ENCODE results near the gene VPS13C. TPM values are rescaled to one million over a fixed set of nuclear protein-coding genes. Genes with fewer than 3 reads are reported as not detected.

The VPS13C gene
- total RNA-seq, 1 donor from 2014 or later = 51.6 TPM

GRCh38 chr15:62069551-62069950 lies 9.3 kb upstream of the VPS13C start:
- TF ChIP-seq EZH2phosphoT487 (IDR thresholded peaks at IDR 0.05) (no peak), EZH2 (IDR thresholded peaks at IDR 0.05) (no peak)
- TF ChIP-seq, protein P1, sequence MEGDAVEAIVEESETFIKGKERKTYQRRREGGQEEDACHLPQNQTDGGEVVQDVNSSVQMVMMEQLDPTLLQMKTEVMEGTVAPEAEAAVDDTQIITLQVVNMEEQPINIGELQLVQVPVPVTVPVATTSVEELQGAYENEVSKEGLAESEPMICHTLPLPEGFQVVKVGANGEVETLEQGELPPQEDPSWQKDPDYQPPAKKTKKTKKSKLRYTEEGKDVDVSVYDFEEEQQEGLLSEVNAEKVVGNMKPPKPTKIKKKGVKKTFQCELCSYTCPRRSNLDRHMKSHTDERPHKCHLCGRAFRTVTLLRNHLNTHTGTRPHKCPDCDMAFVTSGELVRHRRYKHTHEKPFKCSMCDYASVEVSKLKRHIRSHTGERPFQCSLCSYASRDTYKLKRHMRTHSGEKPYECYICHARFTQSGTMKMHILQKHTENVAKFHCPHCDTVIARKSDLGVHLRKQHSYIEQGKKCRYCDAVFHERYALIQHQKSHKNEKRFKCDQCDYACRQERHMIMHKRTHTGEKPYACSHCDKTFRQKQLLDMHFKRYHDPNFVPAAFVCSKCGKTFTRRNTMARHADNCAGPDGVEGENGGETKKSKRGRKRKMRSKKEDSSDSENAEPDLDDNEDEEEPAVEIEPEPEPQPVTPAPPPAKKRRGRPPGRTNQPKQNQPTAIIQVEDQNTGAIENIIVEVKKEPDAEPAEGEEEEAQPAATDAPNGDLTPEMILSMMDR (IDR thresholded peaks at IDR 0.05) = no peak
- Mint-ChIP-seq H3K27ac (no peak overlapping the region), H3K36me3 (no peaks in the 10 kb centered on the region), H3K4me1 (peaks cover 15% of the 10 kb centered on the region), H3K27me3 (ENCODE audit: insufficient read depth, low read depth) (peaks cover 36% of the 10 kb centered on the region), H3K9me3 (no peaks in the 10 kb centered on the region), H3K4me3 (no peak overlapping the region)
- Histone ChIP-seq H3K9ac (no peak overlapping the region), H3K79me2 (ENCODE audit: low read depth) (no peaks in the 10 kb centered on the region), H3K27me3 (peaks cover 66% of the 10 kb centered on the region), H4K20me1 (ENCODE audit: low read depth) (peaks cover 19% of the 10 kb centered on the region), H3K9me3 (ENCODE audit: low read depth) (no peaks in the 10 kb centered on the region), H3F3A (ENCODE audit: low read depth) (peaks cover 24% of the 10 kb centered on the region), H3K4me2 (no peak overlapping the region), H3K4me1 (peaks cover 16% of the 10 kb centered on the region), H3K4me3 (no peak overlapping the region), H3K27ac (no peak overlapping the region), H3K36me3 (no peaks in the 10 kb centered on the region), H2AFZ (replicated peaks) (no peak overlapping the region)
- no peak for DNase-seq (ENCODE audit: low spot score)

DNA sequence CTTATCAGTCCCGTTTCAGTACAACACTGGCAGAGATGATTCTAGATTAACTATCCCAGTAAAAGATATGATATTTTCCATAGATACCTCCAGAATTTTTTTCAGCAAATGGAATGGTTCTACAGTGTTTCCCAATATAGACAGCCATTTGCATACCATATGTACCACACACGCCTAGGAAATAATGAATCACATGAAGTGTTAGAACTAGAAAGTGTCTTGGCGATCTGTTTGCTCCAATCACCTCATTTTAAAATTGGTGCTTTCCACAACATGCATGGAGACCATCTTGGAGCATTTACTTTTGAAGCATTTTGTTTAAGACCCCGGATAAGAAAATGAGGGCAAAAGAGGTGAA lies 8.5 kb upstream of the VPS13C start:
- Histone ChIP-seq H3K4me3 (peak overlapping the region; percentile 46), H3K9ac (no peak overlapping the region), H3K27ac (no peak overlapping the region), H3K4me1 (peaks cover 16% of the 10 kb centered on the region), H3K27me3 (peaks cover 74% of the 10 kb centered on the region), H2AFZ (replicated peaks) (no peak overlapping the region), H3K4me2 (peak overlapping the region; percentile 74), H3K36me3 (no peaks in the 10 kb centered on the region), H3F3A (ENCODE audit: low read depth) (peaks cover 24% of the 10 kb centered on the region), H3K79me2 (ENCODE audit: low read depth) (no peaks in the 10 kb centered on the region), H4K20me1 (ENCODE audit: low read depth) (peaks cover 19% of the 10 kb centered on the region), H3K9me3 (ENCODE audit: low read depth) (no peaks in the 10 kb centered on the region)
- Mint-ChIP-seq H3K27ac (no peak overlapping the region), H3K27me3 (ENCODE audit: insufficient read depth, low read depth) (peaks cover 43% of the 10 kb centered on the region), H3K4me3 (peak overlapping the region; percentile 80), H3K9me3 (no peaks in the 10 kb centered on the region), H3K36me3 (no peaks in the 10 kb centered on the region), H3K4me1 (peaks cover 15% of the 10 kb centered on the region)
- DNase-seq (ENCODE audit: low spot score) = no peak
- TF ChIP-seq EZH2 (IDR thresholded peaks at IDR 0.05) (peak; percentile 33), EZH2phosphoT487 (IDR thresholded peaks at IDR 0.05) (no peak)
- TF ChIP-seq, protein P1 (IDR thresholded peaks at IDR 0.05) = no peak

GRCh38 chr15:62068071-62068809 lies 8.0 kb upstream of the VPS13C start:
- Histone ChIP-seq H4K20me1 (ENCODE audit: low read depth) (peaks cover 19% of the 10 kb centered on the region), H3K4me1 (peaks cover 16% of the 10 kb centered on the region), H3K9ac (no peak overlapping the region), H3K27ac (no peak overlapping the region), H3K79me2 (ENCODE audit: low read depth) (no peaks in the 10 kb centered on the region), H3K4me2 (peak overlapping the region; percentile 74), H3K27me3 (peaks cover 80% of the 10 kb centered on the region), H3K9me3 (ENCODE audit: low read depth) (no peaks in the 10 kb centered on the region), H3K4me3 (peak overlapping the region; percentile 46), H3K36me3 (no peaks in the 10 kb centered on the region), H2AFZ (replicated peaks) (peak overlapping the region; percentile 70), H3F3A (ENCODE audit: low read depth) (peaks cover 24% of the 10 kb centered on the region)
- Mint-ChIP-seq H3K36me3 (no peaks in the 10 kb centered on the region), H3K27me3 (ENCODE audit: insufficient read depth, low read depth) (peaks cover 49% of the 10 kb centered on the region), H3K4me1 (peaks cover 15% of the 10 kb centered on the region), H3K27ac (no peak overlapping the region), H3K4me3 (peak overlapping the region; percentile 80), H3K9me3 (no peaks in the 10 kb centered on the region)
- peak; percentile 80 for DNase-seq (ENCODE audit: low spot score)
- TF ChIP-seq EZH2 (IDR thresholded peaks at IDR 0.05) (peak; percentile 56), EZH2phosphoT487 (IDR thresholded peaks at IDR 0.05) (no peak)
- TF ChIP-seq, protein P1 (IDR thresholded peaks at IDR 0.05) = peak; percentile 25

Data from neural progenitor cell (in vitro differentiated cells).